Endothelial cell (in vitro differentiated cells): ENCODE measurements around the gene CTXN1. TPM values are rescaled to one million over a fixed set of nuclear protein-coding genes. Genes with fewer than 3 reads are reported as not detected.

Experiments used
- DNase-seq: peaks from one replicate; pipeline ENCODE4 v3.0.0; 2021; ENCODE audit warnings: low spot score
- H3K27ac Mint-ChIP-seq: one replicate; pipeline ENCODE4 v1.8.0; 2021; ENCODE audit warnings: mixed read lengths, inconsistent platforms; ENCODE audit not compliant: unreplicated experiment
- H3K27me3 Mint-ChIP-seq: one replicate; pipeline ENCODE4 v1.8.0; 2021; ENCODE audit warnings: mild to moderate bottlenecking, moderate library complexity, mixed read lengths, inconsistent platforms; ENCODE audit not compliant: unreplicated experiment
- H3K36me3 Mint-ChIP-seq: one replicate; pipeline ENCODE4 v1.8.0; 2021; ENCODE audit warnings: mild to moderate bottlenecking, low read depth, mixed read lengths, inconsistent platforms; ENCODE audit not compliant: unreplicated experiment
- H3K4me1 Mint-ChIP-seq: one replicate; pipeline ENCODE4 v1.8.0; 2021; ENCODE audit warnings: mild to moderate bottlenecking, mixed read lengths, inconsistent platforms; ENCODE audit not compliant: unreplicated experiment
- H3K4me3 Mint-ChIP-seq: one replicate; pipeline ENCODE4 v1.8.0; 2021; ENCODE audit warnings: mild to moderate bottlenecking, mixed read lengths, inconsistent platforms; ENCODE audit not compliant: unreplicated experiment
- H3K9me3 Mint-ChIP-seq: one replicate; pipeline ENCODE4 v1.8.0; 2021; ENCODE audit warnings: mixed read lengths, inconsistent platforms; ENCODE audit not compliant: unreplicated experiment
- total RNA-seq: library from RNA; stranded (reverse); fragmentation: NEBNext Ultra II Directional; extraction: Animal tissue kit (Norgen Biotek cat#: 25700); gene quantifications from one replicate; pipeline ENCODE4 v1.2.1, GENCODE V29; 2021; ENCODE audit not compliant: unreplicated experiment
- TF ChIP-seq, protein P1 (sequence below): fragments of 200-600 bp; sonication (generic); IDR thresholded peaks from one replicate; pipeline ENCODE4 v1.5.0; 2021; ENCODE audit warnings: antibody characterized with exemption; ENCODE audit not compliant: unreplicated experiment

CTXN1 gene
- total RNA-seq, 1 donor from 2014 or later, result 18.3 TPM

DNA sequence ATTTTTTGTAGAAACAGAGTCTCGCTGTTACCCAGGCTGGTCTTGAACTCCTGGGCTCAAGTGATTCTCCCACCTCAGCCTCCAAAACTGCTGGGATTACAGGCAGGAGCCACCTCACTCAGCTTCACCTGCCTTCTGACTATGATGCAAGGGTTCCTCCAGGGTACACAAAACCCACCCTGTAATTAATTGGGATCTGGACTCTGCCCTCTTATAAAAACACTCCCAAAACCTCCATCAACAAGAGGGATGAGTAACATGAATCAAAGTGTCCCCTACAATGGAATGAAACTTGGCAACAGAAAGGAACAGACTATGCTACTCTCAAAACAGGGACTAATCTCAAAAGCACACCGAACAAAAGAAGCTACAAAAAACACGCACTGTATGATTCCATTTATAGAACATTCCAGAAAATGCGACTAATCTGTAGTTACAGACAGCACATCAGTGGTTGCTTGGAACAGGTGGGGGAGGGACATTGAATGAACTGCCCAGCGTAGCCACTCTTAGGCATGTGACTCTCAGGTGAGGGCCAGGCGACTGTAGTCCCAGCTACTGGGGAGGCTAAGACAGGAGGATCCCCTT, 48.6 kb downstream of the CTXN1 start:
- H3K27ac Mint-ChIP-seq, result no peak overlapping the region
- no peaks in the 10 kb centered on the region for H3K36me3 Mint-ChIP-seq

DNA sequence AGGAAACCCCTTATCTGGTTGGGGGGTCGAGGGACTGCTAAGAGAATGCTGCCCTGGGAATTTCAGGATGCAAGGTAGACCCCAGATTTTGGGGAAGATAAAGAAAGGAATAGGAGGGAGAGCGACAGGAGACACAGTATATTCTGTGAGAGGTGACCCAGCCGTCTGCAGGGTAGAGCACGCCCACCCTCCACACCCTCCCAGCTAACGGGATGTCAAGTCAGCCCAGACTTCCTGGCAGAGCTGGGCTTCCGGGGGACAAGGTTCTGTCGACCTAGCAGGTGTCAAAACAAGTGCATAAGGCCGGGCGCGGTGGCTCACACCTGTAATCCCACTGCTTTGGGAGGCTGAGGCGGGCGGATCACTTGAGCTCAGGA, 51.0 kb downstream of the CTXN1 start:
- DNase-seq, result no peak
- no peaks in the 10 kb centered on the region for H3K4me1 Mint-ChIP-seq
- no peaks in the 10 kb centered on the region for H3K9me3 Mint-ChIP-seq
- no peaks in the 10 kb centered on the region for H3K36me3 Mint-ChIP-seq
- H3K4me3 Mint-ChIP-seq, result peak overlapping the region; percentile 67
- no peak overlapping the region for H3K27ac Mint-ChIP-seq
- TF ChIP-seq, protein P1, sequence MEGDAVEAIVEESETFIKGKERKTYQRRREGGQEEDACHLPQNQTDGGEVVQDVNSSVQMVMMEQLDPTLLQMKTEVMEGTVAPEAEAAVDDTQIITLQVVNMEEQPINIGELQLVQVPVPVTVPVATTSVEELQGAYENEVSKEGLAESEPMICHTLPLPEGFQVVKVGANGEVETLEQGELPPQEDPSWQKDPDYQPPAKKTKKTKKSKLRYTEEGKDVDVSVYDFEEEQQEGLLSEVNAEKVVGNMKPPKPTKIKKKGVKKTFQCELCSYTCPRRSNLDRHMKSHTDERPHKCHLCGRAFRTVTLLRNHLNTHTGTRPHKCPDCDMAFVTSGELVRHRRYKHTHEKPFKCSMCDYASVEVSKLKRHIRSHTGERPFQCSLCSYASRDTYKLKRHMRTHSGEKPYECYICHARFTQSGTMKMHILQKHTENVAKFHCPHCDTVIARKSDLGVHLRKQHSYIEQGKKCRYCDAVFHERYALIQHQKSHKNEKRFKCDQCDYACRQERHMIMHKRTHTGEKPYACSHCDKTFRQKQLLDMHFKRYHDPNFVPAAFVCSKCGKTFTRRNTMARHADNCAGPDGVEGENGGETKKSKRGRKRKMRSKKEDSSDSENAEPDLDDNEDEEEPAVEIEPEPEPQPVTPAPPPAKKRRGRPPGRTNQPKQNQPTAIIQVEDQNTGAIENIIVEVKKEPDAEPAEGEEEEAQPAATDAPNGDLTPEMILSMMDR, result no peak
- H3K27me3 Mint-ChIP-seq, result peaks cover 17% of the 10 kb centered on the region

More for the DNA sequence above, 48.6 kb downstream of the CTXN1 start:
- Mint-ChIP-seq H3K9me3 (no peaks in the 10 kb centered on the region), H3K4me1 (no peaks in the 10 kb centered on the region), H3K27me3 (peaks cover 7% of the 10 kb centered on the region), H3K4me3 (no peak overlapping the region)
- no peak for DNase-seq
- TF ChIP-seq, protein P1, result no peak

Other genes starting within 250 kb of the CTXN1 start
- gene MCEMP1, start 249.0 kb downstream of the CTXN1 start, total RNA-seq, result not detected
- 82.0 TPM for gene TRAPPC5, start 245.3 kb downstream of the CTXN1 start, total RNA-seq
- gene FCER2, start 224.0 kb downstream of the CTXN1 start, total RNA-seq, result not detected
- gene CLEC4G, start 194.0 kb downstream of the CTXN1 start, total RNA-seq, result not detected
- not detected for gene CD209, start 178.6 kb downstream of the CTXN1 start, total RNA-seq
- not detected for gene CLEC4M, start 162.9 kb downstream of the CTXN1 start, total RNA-seq
- 20.4 TPM for gene EVI5L, start 95.9 kb downstream of the CTXN1 start, total RNA-seq
- gene PRR36, start 51.7 kb downstream of the CTXN1 start, total RNA-seq, result 0.23 TPM
- gene LRRC8E, start 37.6 kb downstream of the CTXN1 start, total RNA-seq, result 0.08 TPM
- 31.1 TPM for gene MAP2K7, start 22.3 kb downstream of the CTXN1 start, total RNA-seq
- gene TGFBR3L, start 11.3 kb downstream of the CTXN1 start, total RNA-seq, result not detected
- gene SNAPC2, start 5.8 kb downstream of the CTXN1 start, total RNA-seq, result 13.5 TPM
- gene TIMM44, start 17.5 kb upstream of the CTXN1 start, total RNA-seq, result 46.5 TPM
- gene ELAVL1, start 79.5 kb upstream of the CTXN1 start, total RNA-seq, result 135 TPM
- gene CCL25, start 126.6 kb upstream of the CTXN1 start, total RNA-seq, result not detected
- gene FBN3, start 223.5 kb upstream of the CTXN1 start, total RNA-seq, result 15.5 TPM